MCF 10A (cell line): ENCODE results near the gene GSPT2. TPM values are rescaled to one million over a fixed set of nuclear protein-coding genes. Genes with fewer than 3 reads are reported as not detected.
A peak's percentile ranks its signal among the peaks of the same experiment; 100 is the strongest.
"Not testable (repeated sequence)": the region's sequence is repeated elsewhere in the genome, so short reads cannot be mapped to it uniquely, and the experiment has no call there.

Experiments used
- Bru-seq: library from RNA; stranded (reverse); fragments of 400-500 nt; gene quantifications from one replicate; lab custom pipeline; 2021; lab: Mats Ljungman, UMichigan
- BruChase-seq, 2 experiments: library from RNA; stranded (reverse); fragments of 400-500 nt; gene quantifications; one replicate each; lab custom pipeline; 2021; lab: Mats Ljungman, UMichigan
- BruUV-seq: library from RNA; stranded (reverse); fragments of 400-500 nt; replicated peaks from 2 replicates; lab custom pipeline; 2021; lab: Mats Ljungman, UMichigan
- CTCF ChIA-PET: fragments of 300-600 bp; sonication (Branson Sonifier 250); formaldehyde crosslinking; extraction: SDS; loops from one replicate; lab custom pipeline; 2021; ENCODE audit warnings: antibody characterized with exemption, inconsistent platforms; lab: Yijun Ruan, JAX
- POLR2A ChIA-PET: fragments of 300-600, 350-650 bp; sonication (Branson Sonifier 250); formaldehyde crosslinking; extraction: SDS; loops from one replicate; lab custom pipeline; 2020; ENCODE audit warnings: antibody characterized with exemption, inconsistent platforms; lab: Yijun Ruan, JAX
- DNase-seq: peaks from one replicate; pipeline ENCODE4 v3.0.0-alpha.2; 2018; ENCODE audit not compliant: unreplicated experiment
- H3K27ac Mint-ChIP-seq: one replicate; pipeline ENCODE4 v1.8.0; 2022; ENCODE audit warnings: mild to moderate bottlenecking, low read depth, mixed read lengths; ENCODE audit not compliant: unreplicated experiment
- H3K27me3 Mint-ChIP-seq: one replicate; pipeline ENCODE4 v1.8.0; 2022; ENCODE audit warnings: mixed read lengths; ENCODE audit not compliant: insufficient read depth, unreplicated experiment
- H3K36me3 Mint-ChIP-seq: one replicate; pipeline ENCODE4 v1.8.0; 2022; ENCODE audit warnings: mild to moderate bottlenecking, moderate library complexity, mixed read lengths; ENCODE audit not compliant: insufficient read depth, unreplicated experiment
- H3K4me1 Mint-ChIP-seq: one replicate; pipeline ENCODE4 v1.8.0; 2022; ENCODE audit warnings: mixed read lengths; ENCODE audit not compliant: insufficient read depth, unreplicated experiment
- H3K4me3 Mint-ChIP-seq: one replicate; pipeline ENCODE4 v1.8.0; 2022; ENCODE audit warnings: mild to moderate bottlenecking, moderate library complexity, mixed read lengths; ENCODE audit not compliant: unreplicated experiment
- H3K9me3 Mint-ChIP-seq: one replicate; pipeline ENCODE4 v1.8.0; 2022; ENCODE audit warnings: mixed read lengths; ENCODE audit not compliant: unreplicated experiment
- intact Hi-C: fragments of 100-400 bp; cut with micrococcal nuclease; formaldehyde crosslinking; loops from 2 replicates; pipeline ENCODE4 v1.14.1; 2022
- long read RNA-seq: library from polyadenylated mRNA; stranded (forward); transcript quantifications from one replicate; pipeline ENCODE4 v2.0.0, GENCODE V29; 2022
- total RNA-seq: library from RNA; stranded (reverse); gene quantifications from 2 replicates; pipeline ENCODE4 v1.2.3, GENCODE V29; 2022
- TF ChIP-seq, protein P1 (sequence below): fragments of 200-600 bp; IDR thresholded peaks from one replicate; pipeline ENCODE4 v1.8.0; 2022; ENCODE audit warnings: antibody characterized with exemption, mild to moderate bottlenecking; ENCODE audit not compliant: unreplicated experiment

The GSPT2 gene
- not detected in 2 replicates for total RNA-seq
- Bru-seq, nascent RNA, result percentile 16 among the genes with signal in this experiment
- BruChase-seq, experiment 1, labeled RNA remaining after a 6-hour chase, result not detected
- percentile 20 among the genes with signal in this experiment for BruChase-seq, experiment 2, labeled RNA remaining after a 2-hour chase
- long read RNA-seq, result 0 reads

DNA sequence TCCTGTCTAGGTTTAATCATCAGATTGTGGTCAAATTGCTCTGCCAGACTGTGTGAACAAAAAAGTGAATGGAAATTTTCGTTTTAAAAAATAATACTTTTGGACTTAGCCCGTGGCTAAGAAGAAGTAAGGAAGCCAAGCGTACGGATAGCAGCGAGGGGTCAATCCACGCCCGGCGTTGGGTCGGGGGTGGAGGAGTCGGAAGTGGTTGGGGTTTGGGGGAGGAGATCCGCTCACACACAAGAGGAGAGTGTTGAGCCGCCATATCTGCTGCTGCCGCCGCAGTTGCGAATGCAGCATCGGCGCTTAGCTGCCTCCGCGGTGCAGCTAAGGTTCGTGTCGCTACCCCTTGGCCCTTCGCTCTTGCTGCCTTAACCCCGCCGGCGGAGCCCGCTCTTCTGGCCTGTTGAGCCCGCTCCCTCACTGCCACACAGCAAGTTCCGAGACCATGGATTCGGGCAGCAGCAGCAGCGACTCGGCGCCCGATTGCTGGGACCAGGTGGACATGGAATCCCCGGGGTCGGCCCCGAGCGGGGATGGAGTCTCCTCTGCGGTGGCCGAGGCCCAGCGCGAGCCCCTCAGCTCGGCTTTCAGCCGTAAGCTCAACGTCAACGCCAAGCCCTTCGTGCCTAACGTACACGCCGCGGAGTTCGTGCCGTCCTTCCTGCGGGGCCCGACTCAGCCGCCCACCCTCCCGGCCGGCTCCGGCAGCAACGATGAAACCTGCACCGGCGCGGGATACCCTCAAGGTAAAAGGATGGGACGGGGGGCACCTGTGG is at the start of gene GSPT2:
GSPT2 (plus strand) TSS at position 264 of the 779 bp plus-strand sequence; CDS start at position 449, 185 bp downstream.
- no peak within 1 kb of the TSS for H3K4me3 Mint-ChIP-seq
- H3K9me3 Mint-ChIP-seq, result peaks cover 8% of the 10 kb centered on the region
- no TSS peak for BruUV-seq
- CTCF ChIA-PET, result no interaction called here
- peaks cover 91% of the 10 kb centered on the region for H3K27me3 Mint-ChIP-seq
- POLR2A ChIA-PET, result no interaction called here
- intact Hi-C loops, result no loop called here
- DNase-seq, result no peak
- H3K4me1 Mint-ChIP-seq, result no peaks in the 10 kb centered on the region
- TF ChIP-seq, protein P1, sequence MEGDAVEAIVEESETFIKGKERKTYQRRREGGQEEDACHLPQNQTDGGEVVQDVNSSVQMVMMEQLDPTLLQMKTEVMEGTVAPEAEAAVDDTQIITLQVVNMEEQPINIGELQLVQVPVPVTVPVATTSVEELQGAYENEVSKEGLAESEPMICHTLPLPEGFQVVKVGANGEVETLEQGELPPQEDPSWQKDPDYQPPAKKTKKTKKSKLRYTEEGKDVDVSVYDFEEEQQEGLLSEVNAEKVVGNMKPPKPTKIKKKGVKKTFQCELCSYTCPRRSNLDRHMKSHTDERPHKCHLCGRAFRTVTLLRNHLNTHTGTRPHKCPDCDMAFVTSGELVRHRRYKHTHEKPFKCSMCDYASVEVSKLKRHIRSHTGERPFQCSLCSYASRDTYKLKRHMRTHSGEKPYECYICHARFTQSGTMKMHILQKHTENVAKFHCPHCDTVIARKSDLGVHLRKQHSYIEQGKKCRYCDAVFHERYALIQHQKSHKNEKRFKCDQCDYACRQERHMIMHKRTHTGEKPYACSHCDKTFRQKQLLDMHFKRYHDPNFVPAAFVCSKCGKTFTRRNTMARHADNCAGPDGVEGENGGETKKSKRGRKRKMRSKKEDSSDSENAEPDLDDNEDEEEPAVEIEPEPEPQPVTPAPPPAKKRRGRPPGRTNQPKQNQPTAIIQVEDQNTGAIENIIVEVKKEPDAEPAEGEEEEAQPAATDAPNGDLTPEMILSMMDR, result no peak
- H3K27ac Mint-ChIP-seq, result no peak within 1 kb of the TSS
- no peaks in the 10 kb centered on the region for H3K36me3 Mint-ChIP-seq

DNA sequence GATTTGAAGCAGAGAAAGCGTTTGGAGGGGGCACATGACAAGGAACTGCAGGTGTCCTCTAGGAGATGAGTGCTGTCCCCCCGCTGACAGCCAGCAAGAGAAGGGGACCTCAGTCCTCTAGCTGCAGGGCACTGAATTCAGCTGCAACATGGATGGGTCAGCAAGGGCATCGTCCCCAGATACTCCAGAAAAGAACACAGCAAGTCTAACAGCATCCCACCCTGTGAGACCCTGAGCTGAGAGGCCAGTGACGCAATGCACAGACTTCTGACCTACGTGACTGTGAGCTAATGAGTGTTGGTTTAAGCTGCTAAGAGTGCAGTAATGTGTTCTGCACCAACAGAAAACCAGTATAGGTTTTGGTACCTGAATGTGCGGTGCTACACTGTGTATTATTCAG is 49.0 kb upstream of the GSPT2 start:
- TF ChIP-seq, protein P1, result no peak
- Mint-ChIP-seq H3K27me3 (peaks cover 58% of the 10 kb centered on the region), H3K9me3 (no peaks in the 10 kb centered on the region), H3K4me3 (no peak overlapping the region), H3K36me3 (no peaks in the 10 kb centered on the region), H3K27ac (no peak overlapping the region), H3K4me1 (no peaks in the 10 kb centered on the region)
- intact Hi-C loops, result no loop called here
- ChIA-PET CTCF (no interaction called here), POLR2A (no interaction called here)
- BruUV-seq, result no TSS peak
- no peak for DNase-seq

DNA sequence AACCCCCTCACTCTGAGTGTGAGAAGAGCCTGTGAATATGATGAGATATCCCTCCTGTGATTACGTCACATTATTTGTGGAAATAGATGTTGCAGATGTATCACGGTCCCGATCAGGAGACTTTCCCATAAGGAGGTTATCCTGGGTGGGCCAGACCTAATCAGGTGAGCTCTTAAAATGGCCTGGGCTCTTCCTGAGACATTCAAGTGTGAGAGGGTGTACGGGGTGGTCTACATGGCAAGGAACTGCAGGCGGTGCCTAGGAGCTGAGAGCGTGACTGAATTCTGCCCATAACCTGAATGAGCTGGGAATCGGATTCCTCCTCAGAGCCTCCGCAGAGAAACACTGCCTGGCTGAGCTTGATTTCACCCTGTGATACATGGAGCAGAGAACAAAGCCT is 45.8 kb upstream of the GSPT2 start:
- H3K9me3 Mint-ChIP-seq, result no peaks in the 10 kb centered on the region
- H3K4me1 Mint-ChIP-seq, result no peaks in the 10 kb centered on the region
- intact Hi-C loops, result no loop called here
- H3K36me3 Mint-ChIP-seq, result no peaks in the 10 kb centered on the region
- ChIA-PET POLR2A (interaction anchor here (0.6 to 0.8 kb wide), 2 partner anchors 32 to 1386 kb away, joined by 3 read pairs; no protein-coding TSS in a partner anchor), CTCF (no interaction called here)
- H3K27ac Mint-ChIP-seq, result no peak overlapping the region
- TF ChIP-seq, protein P1, result no peak
- no peak for DNase-seq
- peaks cover 68% of the 10 kb centered on the region for H3K27me3 Mint-ChIP-seq
- no peak overlapping the region for H3K4me3 Mint-ChIP-seq
- no TSS peak for BruUV-seq

DNA sequence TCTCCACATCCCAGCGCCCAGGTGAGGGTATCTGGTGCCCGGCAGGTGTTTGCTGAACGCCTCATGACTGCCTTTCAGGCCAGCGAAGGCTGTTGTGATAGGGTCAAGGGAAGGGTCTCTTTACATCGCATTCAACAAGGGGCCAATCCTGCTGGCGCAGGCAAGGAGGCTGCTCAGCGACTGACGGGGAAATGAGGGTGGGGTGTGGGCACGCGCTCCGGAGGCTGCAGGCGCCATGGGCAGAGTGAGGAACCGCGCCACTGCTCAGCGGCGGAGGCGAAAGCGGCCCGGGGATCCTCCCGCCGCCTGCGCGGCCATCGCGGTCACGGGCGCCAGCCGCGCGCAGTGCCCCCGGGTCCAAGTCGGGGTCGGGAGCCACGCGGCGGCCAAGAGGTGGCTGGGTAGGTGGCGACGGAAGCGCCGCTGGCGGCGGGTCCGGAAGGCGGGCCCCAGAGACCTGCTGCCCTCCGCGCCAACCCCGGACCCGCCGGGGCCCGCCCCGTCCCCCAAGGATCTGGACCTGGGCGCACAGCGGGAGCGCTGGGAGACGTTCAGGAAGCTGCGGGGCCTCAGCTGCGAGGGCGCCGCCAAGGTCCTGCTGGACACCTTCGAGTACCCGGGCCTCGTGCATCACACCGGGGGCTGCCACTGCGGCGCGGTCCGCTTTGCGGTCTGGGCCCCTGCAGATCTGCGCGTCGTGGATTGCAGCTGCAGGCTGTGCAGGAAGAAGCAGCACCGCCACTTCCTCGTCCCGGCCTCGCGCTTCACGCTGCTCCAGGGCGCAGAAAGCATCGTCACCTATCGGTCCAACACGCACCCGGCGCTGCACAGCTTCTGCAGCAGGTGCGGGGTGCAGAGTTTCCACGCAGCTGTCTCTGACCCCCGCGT is 32.7 kb upstream of the GSPT2 start, which contains the start of gene CENPVL1:
CENPVL1 (plus strand) TSS at position 236 of the 888 bp plus-strand sequence; CDS start at position 236, 0 bp downstream.
- H3K36me3 Mint-ChIP-seq, POLR2A ChIA-PET: not testable (repeated sequence)

DNA sequence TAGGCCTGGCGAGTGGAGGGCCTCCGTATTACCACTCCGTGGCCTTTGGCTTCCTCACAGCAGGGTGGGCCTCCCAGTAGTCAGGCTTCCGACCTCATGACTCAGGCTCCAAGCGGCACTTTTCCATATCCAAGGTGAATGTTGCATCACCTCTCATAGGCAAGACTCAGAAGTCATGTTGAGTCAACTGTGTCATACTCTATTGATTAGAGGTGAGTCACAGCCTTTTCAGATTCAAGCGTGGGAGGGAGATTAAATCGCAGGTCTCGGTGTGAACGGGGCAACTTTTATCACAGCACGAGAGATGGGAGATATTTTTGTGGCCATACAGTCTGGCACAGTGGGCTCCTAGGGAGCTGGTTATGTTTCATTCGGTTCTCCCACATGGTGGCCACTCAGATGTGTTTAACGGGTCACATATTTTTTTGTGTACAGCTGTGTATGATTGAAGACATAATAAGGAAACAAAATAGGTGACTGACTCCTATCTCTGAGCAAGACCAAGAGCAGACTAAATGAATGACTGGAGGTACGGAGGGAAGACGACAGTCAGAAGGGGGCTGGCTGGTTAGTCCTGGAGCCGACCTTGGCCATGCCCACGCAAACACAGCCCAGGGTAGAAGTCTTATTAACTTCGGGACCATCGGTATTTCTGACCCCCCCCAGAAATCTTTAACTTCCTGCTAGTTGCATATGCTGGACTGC is 30.1 kb upstream of the GSPT2 start:
- BruUV-seq, H3K36me3 Mint-ChIP-seq: not testable (repeated sequence)

More for the DNA sequence above, 32.7 kb upstream of the GSPT2 start, which contains the start of gene CENPVL1:
- CTCF ChIA-PET, intact Hi-C loops, H3K27ac Mint-ChIP-seq, H3K9me3 Mint-ChIP-seq, H3K27me3 Mint-ChIP-seq, H3K4me1 Mint-ChIP-seq, H3K4me3 Mint-ChIP-seq, DNase-seq, BruUV-seq: not testable (repeated sequence)

More for the DNA sequence above, 30.1 kb upstream of the GSPT2 start:
- DNase-seq, intact Hi-C loops, POLR2A ChIA-PET, H3K4me3 Mint-ChIP-seq, CTCF ChIA-PET, H3K9me3 Mint-ChIP-seq, H3K4me1 Mint-ChIP-seq, H3K27me3 Mint-ChIP-seq, H3K27ac Mint-ChIP-seq: not testable (repeated sequence)
